CD4-positive, alpha-beta T cell (primary cell): ENCODE measurements around the gene NUP37. TPM values are rescaled to one million over a fixed set of nuclear protein-coding genes. Genes with fewer than 3 reads are reported as not detected.

Experiments used
- ATAC-seq: fragments of 200-7000 bp; cut with Tn5 transposase; one replicate; pipeline ENCODE4 v1.10.0; 2022; ENCODE audit warnings: mild to moderate bottlenecking; ENCODE audit not compliant: poor library complexity
- CTCF ChIA-PET: fragments of 350-600 bp; sonication (Branson Sonifier 250); formaldehyde crosslinking; loops from one replicate; lab custom pipeline; 2021; ENCODE audit warnings: antibody characterized with exemption, inconsistent platforms; lab: Charles Lee
- POLR2A ChIA-PET: fragments of 350-600 bp; sonication (Branson Sonifier 250); formaldehyde crosslinking; loops from one replicate; lab custom pipeline; 2021; ENCODE audit warnings: antibody characterized with exemption, inconsistent platforms; lab: Charles Lee
- DNase-seq, 14 experiments: peaks; one replicate each; pipeline ENCODE4 v3.0.0-alpha.2; 2013 to 2020; ENCODE audit warnings: mixed read lengths in 2 of 14
- H3K27ac ChIP-seq, 2 donors: one replicate each; pipeline versions ENCODE4 v1.5.1 to v1.7.0; 2013; ENCODE audit warnings: low read length in 2 of 2, low read depth in 1 of 2, mild to moderate bottlenecking in 1 of 2
- H3K27me3 ChIP-seq, 2 experiments: 1 replicate in 1 of 2; 2 replicates in 1 of 2; pipeline versions ENCODE4 v1.6.1 to v1.7.0; 2013; ENCODE audit warnings: low read length in 2 of 2, control low read depth in 1 of 2, mild to moderate bottlenecking in 1 of 2, moderate library complexity in 1 of 2; ENCODE audit not compliant: insufficient read depth in 2 of 2, control insufficient read depth in 1 of 2
- H3K36me3 ChIP-seq: one replicate; pipeline ENCODE4 v1.6.1; 2013; ENCODE audit warnings: low read length, control low read depth; ENCODE audit not compliant: insufficient read depth
- H3K4me1 ChIP-seq: one replicate; pipeline ENCODE4 v1.6.1; 2013; ENCODE audit warnings: low read length, control low read depth; ENCODE audit not compliant: insufficient read depth
- H3K4me3 ChIP-seq: one replicate; pipeline ENCODE4 v1.5.1; 2013; ENCODE audit warnings: mild to moderate bottlenecking, low read length, moderate library complexity
- H3K9me3 ChIP-seq, 2 experiments: 1 replicate in 1 of 2; 2 replicates in 1 of 2; pipeline versions ENCODE4 v1.6.1 to v1.7.0; 2013; ENCODE audit warnings: low read length in 2 of 2, mild to moderate bottlenecking in 2 of 2, control low read depth in 1 of 2, moderate library complexity in 1 of 2; ENCODE audit not compliant: control insufficient read depth in 1 of 2, insufficient read depth in 1 of 2
- H3K27ac Mint-ChIP-seq: one replicate; pipeline ENCODE4 v1.8.0; 2020; ENCODE audit warnings: mixed read lengths
- H3K27me3 Mint-ChIP-seq: one replicate; pipeline ENCODE4 v1.8.0; 2021; ENCODE audit warnings: mixed read lengths
- H3K36me3 Mint-ChIP-seq: one replicate; pipeline ENCODE4 v1.8.0; 2021; ENCODE audit warnings: low read depth, mixed read lengths
- H3K4me1 Mint-ChIP-seq: one replicate; pipeline ENCODE4 v1.8.0; 2021; ENCODE audit warnings: low read depth, mixed read lengths
- H3K4me3 Mint-ChIP-seq: one replicate; pipeline ENCODE4 v1.8.0; 2020; ENCODE audit warnings: mild to moderate bottlenecking, mixed read lengths
- H3K9me3 Mint-ChIP-seq: one replicate; pipeline ENCODE4 v1.8.0; 2020; ENCODE audit warnings: mixed read lengths
- CTCF ChIP-seq: fragments of 200-600 bp; IDR thresholded peaks from one replicate; pipeline ENCODE4 v1.8.0; 2022; ENCODE audit warnings: antibody characterized with exemption, mild to moderate bottlenecking
- intact Hi-C, 2 experiments: fragments of 100-400 bp; cut with DNase I in 1 of 2; cut with micrococcal nuclease in 1 of 2; formaldehyde crosslinking; loops; one replicate each; pipeline versions ENCODE4 v1.15.1 to v1.9.0; 2023 to 2025; cut with DNase I, micrococcal nuclease
- total RNA-seq, 174 experiments: library from RNA in 2 of 174; stranded (reverse) in 2 of 174; gene quantifications; one replicate each; pipeline ENCODE4 v1.2.3 and lab custom pipeline; 2021 to 2026

Gene NUP37
- total RNA-seq, 2 experiments from 2014 or later = 9.4 to 9.6 TPM

GRCh38 chr12:102023343-102023930 is 96.5 kb downstream of the NUP37 start:
- Mint-ChIP-seq H3K36me3 (peaks cover 81% of the 10 kb centered on the region), H3K9me3 (no peaks in the 10 kb centered on the region), H3K4me1 (no peaks in the 10 kb centered on the region), H3K27me3 (no peaks in the 10 kb centered on the region), H3K4me3 (no peak overlapping the region), H3K27ac (no peak overlapping the region)
- Histone ChIP-seq H3K36me3 (peaks cover 37% of the 10 kb centered on the region), H3K9me3 (no peaks in the 10 kb centered on the region), H3K4me3 (no peak overlapping the region), H3K4me1 (no peaks in the 10 kb centered on the region), H3K27me3 (no peaks in the 10 kb centered on the region), H3K27ac (no peak overlapping the region)
- intact Hi-C loops = no loop called here
- ChIA-PET POLR2A (interaction anchor here (0.7 kb wide), 1 partner anchor 211 kb away, joined by 4 read pairs; no protein-coding TSS in a partner anchor), CTCF (interaction anchor here (0.5 kb wide), 1 partner anchor 345 kb away, joined by 3 read pairs; no protein-coding TSS in a partner anchor)
- ATAC-seq (no peak), DNase-seq (no peak)
- TF ChIP-seq CTCF = no peak

Other genes with a start within 250 kb of the NUP37 start
- 1 to 10 TPM; 1.3 to 1.6 TPM for gene DRAM1, start 242.5 kb downstream of the NUP37 start, total RNA-seq
- 10 to 100 TPM; 16.9 to 20.3 TPM for gene WASHC3, start 58.1 kb downstream of the NUP37 start, total RNA-seq
- 1 to 10 TPM; 1.1 to 1.5 TPM for gene PARPBP, start 69 bp upstream of the NUP37 start, total RNA-seq
- not detected for gene PMCH, start 77.7 kb upstream of the NUP37 start, total RNA-seq